HCT116 (cell line): Measurements from ENCODE around the gene DERL2. TPM values are rescaled to one million over a fixed set of nuclear protein-coding genes. Genes with fewer than 3 reads are reported as not detected.

Experiments
- ATAC-seq: fragments of 200-7000 bp; cut with Tn5 transposase; 2 replicates; pipeline ENCODE4 v1.9.1; 2020; ENCODE audit warnings: mild to moderate bottlenecking, moderate library complexity
- BruUV-seq: library from RNA; stranded (reverse); fragments of 400-500 nt; replicated peaks from 2 replicates; lab custom pipeline; 2021; lab: Mats Ljungman, UMichigan
- CTCF ChIA-PET: fragments of 300-600 bp; sonication (Branson Sonifier 250); formaldehyde crosslinking; loops from one replicate; lab custom pipeline; 2021; ENCODE audit warnings: antibody characterized with exemption; lab: Charles Lee
- POLR2A ChIA-PET: fragments of 300-600, 350-600 bp; sonication (Branson Sonifier 250); formaldehyde crosslinking; loops from one replicate; lab custom pipeline; 2021; ENCODE audit warnings: antibody characterized with exemption; lab: Charles Lee
- RAD21 ChIA-PET, 2 experiments: fragments of 300-600 bp; sonication (Branson Sonifier 250); formaldehyde crosslinking; loops; one replicate each; lab custom pipeline; 2023; ENCODE audit warnings: low total read pairs in 2 of 2; ENCODE audit not compliant: uncharacterized antibody in 2 of 2, unreplicated experiment in 2 of 2, low non-redundant PET in 1 of 2; lab: Charles Lee
- DNase-seq: peaks from one replicate; pipeline ENCODE4 v3.0.0-alpha.2; 2010; ENCODE audit warnings: low read depth, low spot score
- H2AFZ ChIP-seq: fragments of 200-600 bp; shearing (Covaris generic), sonication (generic); 2 replicates; pipeline ENCODE4 v1.6.1; 2017; ENCODE audit warnings: low read depth, mixed run types, mixed read lengths, antibody characterized with exemption, low read length; ENCODE audit not compliant: poor library complexity, severe bottlenecking
- H3K27ac ChIP-seq: 2 replicates; pipeline ENCODE4 v1.5.1; 2012; ENCODE audit warnings: low read depth, low read length
- H3K27me3 ChIP-seq: fragments of 200-600 bp; sonication (generic); 2 replicates; pipeline ENCODE4 v1.6.1; 2016; ENCODE audit warnings: mixed run types, low read length, mixed read lengths; ENCODE audit not compliant: insufficient read depth
- H3K36me3 ChIP-seq, 2 experiments: fragments of 200-500 bp in 1 of 2; fragments of 200-600 bp in 1 of 2; sonication (Bioruptor generic) in 1 of 2; sonication (generic) in 1 of 2; 2 replicates each; pipeline versions ENCODE4 v1.5.1 to v1.6.1; 2014 to 2016; ENCODE audit warnings: low read length in 2 of 2, inconsistent platforms in 1 of 2, mixed read lengths in 1 of 2, mixed run types in 1 of 2; ENCODE audit not compliant: insufficient read depth in 2 of 2, control insufficient read depth in 1 of 2
- H3K4me1 ChIP-seq, 2 experiments: fragments of 200-600 bp in 1 of 2; sonication (generic) in 1 of 2; 2 replicates each; pipeline versions ENCODE4 v1.5.1 to v1.6.1; 2012 to 2017; ENCODE audit warnings: low read length in 2 of 2, inconsistent platforms in 1 of 2, mild to moderate bottlenecking in 1 of 2, mixed read lengths in 1 of 2, mixed run types in 1 of 2, moderate library complexity in 1 of 2; ENCODE audit not compliant: insufficient read depth in 2 of 2, control insufficient read depth in 1 of 2
- H3K4me2 ChIP-seq: fragments of 200-600 bp; sonication (generic); 2 replicates; pipeline ENCODE4 v1.6.1; 2017; ENCODE audit warnings: mixed run types, low read length, mixed read lengths
- H3K4me3 ChIP-seq, 2 experiments: fragments of 200-600 bp in 1 of 2; sonication (generic) in 1 of 2; replicated peaks in 1 of 2; 2 replicates each; pipeline ENCODE4 v1.5.1; 2011 to 2016; ENCODE audit warnings: low read length in 2 of 2, control low read depth in 1 of 2, low read depth in 1 of 2, mild to moderate bottlenecking in 1 of 2, mixed read lengths in 1 of 2, mixed run types in 1 of 2
- H3K79me2 ChIP-seq: fragments of 200-600 bp; sonication (generic); 2 replicates; pipeline ENCODE4 v1.6.1; 2017; ENCODE audit warnings: mild to moderate bottlenecking, mixed run types, low read length, moderate library complexity, mixed read lengths; ENCODE audit not compliant: insufficient read depth
- H3K9ac ChIP-seq: fragments of 200-600 bp; sonication (generic); 2 replicates; pipeline ENCODE4 v1.6.1; 2016; ENCODE audit warnings: low read length, mixed read lengths
- H3K9me2 ChIP-seq: fragments of 200-600 bp; sonication (generic), shearing (Covaris generic); 2 replicates; pipeline ENCODE4 v1.6.1; 2017; ENCODE audit warnings: mixed run types, mild to moderate bottlenecking, moderate library complexity; ENCODE audit not compliant: insufficient read depth
- H3K9me3 ChIP-seq, 2 experiments: fragments of 200-500 bp in 1 of 2; fragments of 200-600 bp in 1 of 2; sonication (Bioruptor generic) in 1 of 2; sonication (generic) in 1 of 2; 2 replicates each; pipeline ENCODE4 v1.6.1; 2014 to 2017; ENCODE audit warnings: low read length in 2 of 2, mixed read lengths in 2 of 2, inconsistent platforms in 1 of 2, low read depth in 1 of 2, mild to moderate bottlenecking in 1 of 2, mixed run types in 1 of 2, moderate library complexity in 1 of 2; ENCODE audit not compliant: control insufficient read depth in 1 of 2, insufficient read depth in 1 of 2
- H4K20me1 ChIP-seq: fragments of 200-600 bp; sonication (generic), shearing (Covaris generic); 2 replicates; pipeline ENCODE4 v1.6.1; 2017; ENCODE audit warnings: mixed run types, mild to moderate bottlenecking, moderate library complexity; ENCODE audit not compliant: insufficient read depth
- CBX3 ChIP-seq: IDR thresholded peaks from 2 replicates; pipeline ENCODE4 v1.6.1; 2012; ENCODE audit warnings: low read depth
- EGR1 ChIP-seq: IDR thresholded peaks from 2 replicates; pipeline ENCODE4 v1.6.1; 2012; ENCODE audit warnings: low read depth
- ELF1 ChIP-seq: IDR thresholded peaks from 2 replicates; pipeline ENCODE4 v1.6.1; 2012; ENCODE audit warnings: low read depth, borderline replicate concordance
- EZH2 ChIP-seq: fragments of 200-600 bp; sonication (generic); IDR thresholded peaks from 2 replicates; pipeline ENCODE4 v1.6.1; 2017; ENCODE audit warnings: antibody characterized with exemption, mixed run types
- EZH2phosphoT487 ChIP-seq: fragments of 200-600 bp; IDR thresholded peaks from 2 replicates; pipeline ENCODE4 v1.6.1; 2018; ENCODE audit warnings: antibody characterized with exemption, borderline replicate concordance
- FOSL1 ChIP-seq: IDR thresholded peaks from 2 replicates; pipeline ENCODE4 v1.6.1; 2012; ENCODE audit warnings: low read depth
- POLR2A ChIP-seq: IDR thresholded peaks from 2 replicates; pipeline ENCODE4 v1.7.0; 2011; ENCODE audit warnings: borderline replicate concordance; ENCODE audit not compliant: insufficient read depth, insufficient read length; ENCODE audit errors: extremely low read depth
- POLR2AphosphoS5 ChIP-seq: IDR thresholded peaks from 2 replicates; pipeline ENCODE4 v1.6.1; 2011; ENCODE audit warnings: mild to moderate bottlenecking, low read depth, low read length, moderate library complexity
- RAD21 ChIP-seq: IDR thresholded peaks from 2 replicates; pipeline ENCODE4 v1.6.1; 2012; ENCODE audit warnings: low read depth, mild to moderate bottlenecking
- SIN3A ChIP-seq: IDR thresholded peaks from 2 replicates; pipeline ENCODE4 v1.6.1; 2012; ENCODE audit warnings: low read depth
- SP1 ChIP-seq: IDR thresholded peaks from 2 replicates; pipeline ENCODE4 v1.6.1; 2012; ENCODE audit warnings: low read depth
- SRF ChIP-seq: IDR thresholded peaks from 2 replicates; pipeline ENCODE4 v1.6.1; 2012; ENCODE audit warnings: low read depth
- YY1 ChIP-seq: IDR thresholded peaks from 2 replicates; pipeline ENCODE4 v1.6.1; 2011; ENCODE audit warnings: low read length, low read depth, moderate library complexity, mild to moderate bottlenecking; ENCODE audit not compliant: insufficient replicate concordance; ENCODE audit errors: extremely low read depth
- ZFX ChIP-seq: fragments of 450-650 bp; IDR thresholded peaks from 2 replicates; pipeline ENCODE4 v1.6.1; 2017
- ZNF274 ChIP-seq: fragments of 200-500 bp; sonication (Bioruptor generic); IDR thresholded peaks from 2 replicates; pipeline ENCODE4 v1.6.1; 2014; ENCODE audit warnings: mild to moderate bottlenecking, low read depth, low read length, inconsistent platforms
- intact Hi-C: fragments of 100-400 bp; cut with micrococcal nuclease; formaldehyde crosslinking; loops from 2 replicates; pipeline ENCODE4 v1.10.0; 2022
- total RNA-seq: library from RNA; stranded (reverse); gene quantifications from one replicate; pipeline ENCODE4 v1.2.1, GENCODE V29; 2021; ENCODE audit not compliant: unreplicated experiment
- TF ChIP-seq, protein P1 (sequence below), 3 experiments: fragments of 200-600 bp in 1 of 3; sonication (generic) in 1 of 3; IDR thresholded peaks in 2 of 3; conservative IDR thresholded peaks in 1 of 3; 2 replicates each; pipeline ENCODE4 v1.5.1; 2012 to 2017; ENCODE audit warnings: low read depth in 2 of 3, low read length in 2 of 3, antibody characterized with exemption in 1 of 3, borderline replicate concordance in 1 of 3, control low read depth in 1 of 3, mild to moderate bottlenecking in 1 of 3, mixed read lengths in 1 of 3, mixed run types in 1 of 3, moderate library complexity in 1 of 3; ENCODE audit not compliant: insufficient read depth in 1 of 3
- TF ChIP-seq, protein P2 (sequence below): IDR thresholded peaks from 2 replicates; pipeline ENCODE4 v1.6.1; 2012
- TF ChIP-seq, protein P3 (sequence below): IDR thresholded peaks from 2 replicates; pipeline ENCODE4 v1.6.1; 2012

DERL2 gene
- total RNA-seq, 1 experiment from 2014 or later: 45.6 TPM

DNA sequence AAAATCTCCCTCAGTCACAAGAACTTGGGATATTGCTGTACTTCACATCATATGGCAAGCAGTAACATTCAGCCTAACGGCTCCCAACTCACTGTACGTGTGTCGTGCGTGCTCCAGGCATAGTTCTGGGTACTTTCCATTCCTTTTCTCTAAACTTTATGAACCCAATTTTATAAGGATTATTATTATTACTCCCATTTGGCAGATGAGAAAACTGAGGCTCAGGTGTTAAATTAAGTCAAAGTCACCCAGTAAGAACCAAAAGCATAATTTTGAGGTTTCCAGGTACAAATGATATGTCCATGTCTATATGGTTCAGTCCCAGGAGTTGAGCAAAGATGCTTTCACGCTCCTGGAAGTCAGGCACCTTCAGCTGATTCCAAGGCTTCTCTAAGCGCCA lies 42.2 kb downstream of the DERL2 start:
- H3K79me2 ChIP-seq: peaks cover 29% of the 10 kb centered on the region
- H3K4me3 ChIP-seq: no peak overlapping the region
- ChIA-PET CTCF (no interaction called here), POLR2A (no interaction called here), RAD21 (no interaction called here)
- no peaks in the 10 kb centered on the region for H4K20me1 ChIP-seq
- H3K4me2 ChIP-seq: no peak overlapping the region
- H2AFZ ChIP-seq: no peak overlapping the region
- TF ChIP-seq, protein P1, sequence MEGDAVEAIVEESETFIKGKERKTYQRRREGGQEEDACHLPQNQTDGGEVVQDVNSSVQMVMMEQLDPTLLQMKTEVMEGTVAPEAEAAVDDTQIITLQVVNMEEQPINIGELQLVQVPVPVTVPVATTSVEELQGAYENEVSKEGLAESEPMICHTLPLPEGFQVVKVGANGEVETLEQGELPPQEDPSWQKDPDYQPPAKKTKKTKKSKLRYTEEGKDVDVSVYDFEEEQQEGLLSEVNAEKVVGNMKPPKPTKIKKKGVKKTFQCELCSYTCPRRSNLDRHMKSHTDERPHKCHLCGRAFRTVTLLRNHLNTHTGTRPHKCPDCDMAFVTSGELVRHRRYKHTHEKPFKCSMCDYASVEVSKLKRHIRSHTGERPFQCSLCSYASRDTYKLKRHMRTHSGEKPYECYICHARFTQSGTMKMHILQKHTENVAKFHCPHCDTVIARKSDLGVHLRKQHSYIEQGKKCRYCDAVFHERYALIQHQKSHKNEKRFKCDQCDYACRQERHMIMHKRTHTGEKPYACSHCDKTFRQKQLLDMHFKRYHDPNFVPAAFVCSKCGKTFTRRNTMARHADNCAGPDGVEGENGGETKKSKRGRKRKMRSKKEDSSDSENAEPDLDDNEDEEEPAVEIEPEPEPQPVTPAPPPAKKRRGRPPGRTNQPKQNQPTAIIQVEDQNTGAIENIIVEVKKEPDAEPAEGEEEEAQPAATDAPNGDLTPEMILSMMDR (IDR thresholded peaks at IDR 0.05 in 2 of 3, conservative IDR thresholded peaks at IDR 0.05 in 1 of 3; ENCODE audit: borderline replicate concordance in 1 of 3, insufficient read depth in 1 of 3, low read depth in 2 of 3, low read length in 2 of 3): no peak
- no peak for TF ChIP-seq EGR1
- TF ChIP-seq, protein P2, sequence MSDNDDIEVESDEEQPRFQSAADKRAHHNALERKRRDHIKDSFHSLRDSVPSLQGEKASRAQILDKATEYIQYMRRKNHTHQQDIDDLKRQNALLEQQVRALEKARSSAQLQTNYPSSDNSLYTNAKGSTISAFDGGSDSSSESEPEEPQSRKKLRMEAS: no peak
- no peak for TF ChIP-seq POLR2AphosphoS5
- no peak for TF ChIP-seq POLR2A
- no peak for TF ChIP-seq ZNF274
- no peak for TF ChIP-seq FOSL1
- no peak for TF ChIP-seq CBX3
- TF ChIP-seq SRF: no peak
- TF ChIP-seq SP1: no peak
- TF ChIP-seq, protein P3, sequence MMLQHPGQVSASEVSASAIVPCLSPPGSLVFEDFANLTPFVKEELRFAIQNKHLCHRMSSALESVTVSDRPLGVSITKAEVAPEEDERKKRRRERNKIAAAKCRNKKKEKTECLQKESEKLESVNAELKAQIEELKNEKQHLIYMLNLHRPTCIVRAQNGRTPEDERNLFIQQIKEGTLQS: no peak
- no peak for TF ChIP-seq EZH2
- TF ChIP-seq SIN3A: no peak
- no peak for TF ChIP-seq RAD21
- no peak for TF ChIP-seq YY1
- TF ChIP-seq EZH2phosphoT487: no peak
- TF ChIP-seq ZFX: no peak
- TF ChIP-seq ELF1: no peak
- no peaks in the 10 kb centered on the region for H3K9me3 ChIP-seq
- DNase-seq (no peak), ATAC-seq (no peak)
- H3K27me3 ChIP-seq: no peaks in the 10 kb centered on the region
- no peak overlapping the region for H3K27ac ChIP-seq
- peaks cover 27 to 41% of the 10 kb centered on the region in 2 experiments for H3K36me3 ChIP-seq
- intact Hi-C loops: no loop called here
- H3K9me2 ChIP-seq: no peaks in the 10 kb centered on the region
- H3K9ac ChIP-seq: no peak overlapping the region
- BruUV-seq: no TSS peak
- H3K4me1 ChIP-seq: peaks cover 4 to 9% of the 10 kb centered on the region in 2 experiments; a peak in 3 of 4 replicates
